Heart right ventricle (tissue), 16 donors: ENCODE data around the gene NACC2. TPM values are rescaled to one million over a fixed set of nuclear protein-coding genes. Genes with fewer than 3 reads are reported as not detected.

Experiments used
- ATAC-seq, 8 donors: fragments of 200-7000 bp; cut with Tn5 transposase; one replicate each; pipeline ENCODE4 v1.9.1; 2020; ENCODE audit warnings: mild to moderate bottlenecking in 8 of 8, moderate library complexity in 8 of 8, moderate number of reproducible peaks in 1 of 8
- DNase-seq, 2 donors: peaks; one replicate each; pipeline ENCODE4 v3.0.0-alpha.2; 2020
- H3K27ac ChIP-seq, 10 donors: fragments of 200-600 bp; sonication (generic) in 2 of 10; one replicate each; pipeline versions ENCODE4 v1.5.0 to v1.8.0; 2020 to 2022; ENCODE audit warnings: mild to moderate bottlenecking in 3 of 10
- H3K27me3 ChIP-seq, 7 donors: fragments of 200-600 bp; one replicate each; pipeline ENCODE4 v1.8.0; 2021 to 2022; ENCODE audit warnings: mild to moderate bottlenecking in 2 of 7
- H3K36me3 ChIP-seq, 9 donors: fragments of 200-600 bp; sonication (generic) in 1 of 9; one replicate each; pipeline versions ENCODE4 v1.5.0 to v1.8.0; 2020 to 2022; ENCODE audit warnings: mild to moderate bottlenecking in 2 of 9
- H3K4me1 ChIP-seq, 9 donors: fragments of 200-600 bp; sonication (generic) in 1 of 9; one replicate each; pipeline versions ENCODE4 v1.5.0 to v1.8.0; 2020 to 2022; ENCODE audit warnings: mild to moderate bottlenecking in 4 of 9
- H3K4me3 ChIP-seq, 10 donors: fragments of 200-600 bp; sonication (generic) in 2 of 10; one replicate each; pipeline versions ENCODE4 v1.5.0 to v1.8.0; 2020 to 2022; ENCODE audit warnings: mild to moderate bottlenecking in 7 of 10, moderate library complexity in 2 of 10
- H3K9me3 ChIP-seq, 11 donors: fragments of 200-600 bp in 10 of 11; sonication (generic) in 2 of 11; one replicate each; pipeline versions ENCODE4 v1.5.0 to v1.8.0; 2013 to 2022; ENCODE audit warnings: mild to moderate bottlenecking in 2 of 11, control low read depth in 1 of 11, moderate library complexity in 1 of 11
- WGBS, 2 donors: extraction: QIAGEN DNeasy Blood & Tissue Kit; methylation state at CpG; one replicate each; pipeline ENCODE4 v1.1.7; 2013; ENCODE audit warnings: inconsistent platforms in 1 of 2; 5-methylcytosine and 5-hydroxymethylcytosine counted together
- intact Hi-C, 10 donors: fragments of 100-400 bp; cut with DNase I; formaldehyde crosslinking; loops; one replicate each; pipeline versions ENCODE4 v1.11.1 to v1.14.2; 2022
- polyA plus RNA-seq, 2 donors: library from polyadenylated mRNA; stranded (reverse); fragments of 200-250 nt; gene quantifications; one replicate each; pipeline ENCODE4 v1.2.3, GENCODE V29; 2013
- total RNA-seq, 10 donors: library from RNA; stranded (reverse); fragmentation: NEBNext Ultra II Directional in 3 of 10; extraction: Animal tissue kit (Norgen Biotek cat#: 25700) in 3 of 10; gene quantifications; one replicate each; pipeline versions ENCODE4 v1.2.1 to v1.2.4, GENCODE V29; 2021 to 2023
- TF ChIP-seq, protein P1 (sequence below), 9 donors: fragments of 200-600 bp; sonication (generic) in 2 of 9; IDR thresholded peaks; one replicate each; pipeline versions ENCODE4 v1.5.0 to v1.8.0; 2021 to 2022; ENCODE audit warnings: antibody characterized with exemption in 9 of 9, mild to moderate bottlenecking in 5 of 9, moderate library complexity in 1 of 9
- donor health status: Arrhythmogenic right ventricular cardiomyopathy.
- donor health status: ischemic (EF 13 %, LVEDD 7.1; RV severe dilation, severe dysfunction).
- donor health status: healthy with polysubstance abuse.
- donor health status: DM: no; HTN: yes; CAD: no.
- donor health status: DM: no; HTN: no; CAD: no.
- donor health status: ischemic (EF 25% LVEDD 6.9; RV normal size, moderate dysfunction).
- donor health status: ischemic (EF 25% LVEDD 5.7; RV mildly dilated, moderate dysfunction).
- donor health status: healthy.
- donor health status: DM: yes; HTN: yes; CAD: no.
- donor health status: Ischemic cardiomyopathy.
- donor health status: ischemic (EF 35%, LVEDD 5.7; RV mildly dilated, moderate dysfunction).
- donor health status: nonischemic (EF 11% LVEDD 7.7; RV severe dilation, severe dysfunction).
- donor health status: DM: yes; HTN: yes; CAD: no.
- donor health status: PGD.
- donor health status: ischemic (EF 29% LVEDD 5.4; RV normal size, mild dysfunction).
- donor health status: nonischemic (EF 23%, LVEDD 6.1; RV moderate dilation, normal function).

The NACC2 gene
- total and polyA plus RNA-seq, 12 donors, result 15.6 to 55.1 (median 39.7) TPM

DNA sequence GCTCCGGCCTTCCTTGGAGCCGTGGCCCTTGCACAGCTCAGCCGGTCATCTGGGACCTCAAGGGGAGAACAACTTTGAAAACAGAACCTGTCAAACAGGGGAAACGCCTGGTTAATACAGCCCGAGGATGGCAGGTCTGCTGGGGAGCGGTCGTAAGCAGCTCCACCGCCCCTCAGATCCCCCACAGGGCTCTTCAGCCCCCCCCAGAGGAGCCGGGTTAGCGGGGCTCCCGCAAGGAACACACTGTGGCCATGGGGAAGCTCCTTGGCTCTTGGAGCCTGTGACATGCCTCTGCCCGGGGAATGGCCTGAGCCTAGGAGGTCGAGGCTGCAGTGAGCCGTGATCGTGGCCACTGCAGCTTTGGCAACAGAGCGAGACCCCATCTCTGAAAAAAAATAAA, 16.8 kb upstream of the NACC2 start:
- TF ChIP-seq, protein P1, sequence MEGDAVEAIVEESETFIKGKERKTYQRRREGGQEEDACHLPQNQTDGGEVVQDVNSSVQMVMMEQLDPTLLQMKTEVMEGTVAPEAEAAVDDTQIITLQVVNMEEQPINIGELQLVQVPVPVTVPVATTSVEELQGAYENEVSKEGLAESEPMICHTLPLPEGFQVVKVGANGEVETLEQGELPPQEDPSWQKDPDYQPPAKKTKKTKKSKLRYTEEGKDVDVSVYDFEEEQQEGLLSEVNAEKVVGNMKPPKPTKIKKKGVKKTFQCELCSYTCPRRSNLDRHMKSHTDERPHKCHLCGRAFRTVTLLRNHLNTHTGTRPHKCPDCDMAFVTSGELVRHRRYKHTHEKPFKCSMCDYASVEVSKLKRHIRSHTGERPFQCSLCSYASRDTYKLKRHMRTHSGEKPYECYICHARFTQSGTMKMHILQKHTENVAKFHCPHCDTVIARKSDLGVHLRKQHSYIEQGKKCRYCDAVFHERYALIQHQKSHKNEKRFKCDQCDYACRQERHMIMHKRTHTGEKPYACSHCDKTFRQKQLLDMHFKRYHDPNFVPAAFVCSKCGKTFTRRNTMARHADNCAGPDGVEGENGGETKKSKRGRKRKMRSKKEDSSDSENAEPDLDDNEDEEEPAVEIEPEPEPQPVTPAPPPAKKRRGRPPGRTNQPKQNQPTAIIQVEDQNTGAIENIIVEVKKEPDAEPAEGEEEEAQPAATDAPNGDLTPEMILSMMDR (IDR thresholded peaks at IDR 0.05), result no peak
- no peak overlapping the region for H3K4me3 ChIP-seq
- intact Hi-C loops, result no loop called here
- ATAC-seq (no peak), DNase-seq (no peak)
- peaks cover 0 to 33% (median 9%) of the 10 kb centered on the region in 9 donors for H3K36me3 ChIP-seq
- 77% methylated on average over 16 of the region's 16 CpGs for WGBS, 2 donors
- H3K4me1 ChIP-seq, result peaks cover 11 to 53% (median 38%) of the 10 kb centered on the region in 9 donors
- H3K27ac ChIP-seq, result peak overlapping the region in 1 of 10 donors; percentile 36
- no peaks in the 10 kb centered on the region for H3K9me3 ChIP-seq
- H3K27me3 ChIP-seq, result peaks cover 0 to 5% (median 0%) of the 10 kb centered on the region in 7 donors

DNA sequence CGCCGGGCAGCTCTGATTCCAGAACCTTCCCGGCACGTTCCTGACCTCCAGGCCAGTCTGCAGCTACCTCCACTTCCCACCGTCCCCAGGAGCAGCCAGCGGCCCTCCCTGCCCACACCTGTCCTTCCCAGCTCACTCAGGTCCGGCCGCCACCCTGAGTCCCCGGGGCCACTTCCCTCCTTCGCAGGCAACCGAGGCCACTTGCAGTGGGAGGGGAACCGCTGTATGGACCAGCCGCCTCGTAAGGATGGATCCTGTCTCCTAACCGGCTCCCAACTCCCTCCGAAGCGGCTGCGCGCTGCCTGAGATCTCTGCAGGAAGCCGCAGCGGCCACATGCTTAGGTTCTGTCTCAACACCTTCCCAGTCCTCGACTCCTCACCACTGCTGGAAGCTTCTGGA, 16.1 kb upstream of the NACC2 start:
- H3K4me1 ChIP-seq, result peaks cover 15 to 59% (median 45%) of the 10 kb centered on the region in 9 donors
- intact Hi-C loops, result no loop called here
- ATAC-seq (no peak), DNase-seq (no peak)
- peaks cover 0 to 26% (median 5%) of the 10 kb centered on the region in 9 donors for H3K36me3 ChIP-seq
- H3K27me3 ChIP-seq, result peaks cover 0 to 5% (median 0%) of the 10 kb centered on the region in 7 donors
- TF ChIP-seq, protein P1 (IDR thresholded peaks at IDR 0.05), result no peak
- H3K4me3 ChIP-seq, result no peak overlapping the region
- H3K27ac ChIP-seq, result peak overlapping the region in 1 of 10 donors; percentile 33
- H3K9me3 ChIP-seq, result no peaks in the 10 kb centered on the region
- WGBS, 2 donors, result 84 to 90% methylated on average over 22 of the region's 22 CpGs

DNA sequence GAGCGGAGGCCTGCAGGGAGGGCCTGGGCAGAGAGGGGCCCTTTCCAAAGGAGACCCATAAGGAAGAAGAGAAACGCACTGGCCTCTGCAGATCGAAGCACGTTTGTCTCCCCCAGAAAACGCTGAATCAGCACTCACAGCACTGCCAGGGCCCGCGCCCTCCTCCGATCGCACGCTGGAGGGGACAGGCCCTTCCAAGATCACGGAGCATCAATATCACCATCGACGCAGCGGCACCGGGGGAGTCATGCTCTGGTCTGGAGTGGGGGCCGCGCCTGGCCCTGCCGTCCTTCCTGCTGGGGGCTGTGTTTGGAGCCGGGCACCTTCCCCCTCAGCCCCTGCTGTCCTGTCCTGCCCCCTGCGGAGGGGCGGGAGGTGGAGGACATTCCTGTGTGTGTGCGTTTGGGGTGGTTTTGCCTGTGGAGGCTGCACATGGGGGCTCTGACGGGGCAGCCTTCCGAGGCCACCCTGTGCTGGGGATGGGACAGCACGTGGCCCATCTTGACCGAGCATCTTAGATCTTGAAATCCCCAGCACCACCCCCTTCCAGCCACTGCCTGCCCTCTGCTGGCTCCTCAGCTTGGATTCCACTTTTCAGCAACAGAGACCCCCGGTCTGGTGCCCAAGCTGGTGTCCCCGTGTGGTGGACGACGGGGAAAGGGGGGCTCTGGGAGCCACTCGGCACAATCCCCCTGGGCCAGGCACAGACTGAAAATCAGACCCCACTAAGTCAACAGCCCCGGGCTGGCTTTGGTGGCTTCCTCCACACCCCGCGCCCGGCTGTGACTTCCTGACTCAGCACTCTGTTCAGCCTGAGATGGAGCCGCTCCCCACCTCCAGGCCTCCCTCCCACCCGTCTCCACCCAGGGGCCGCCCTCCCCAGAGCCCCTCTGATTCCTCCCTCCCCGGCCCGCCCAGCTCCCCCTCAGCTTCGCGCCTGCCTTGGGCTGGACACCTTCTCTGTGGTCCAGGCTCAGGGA, 15.3 kb upstream of the NACC2 start:
- H3K9me3 ChIP-seq, result no peaks in the 10 kb centered on the region
- WGBS, 2 donors, result 24 to 29% methylated on average over 42 of the region's 42 CpGs
- DNase-seq, result peak in 1 of 2 donors; percentile 44
- TF ChIP-seq, protein P1 (IDR thresholded peaks at IDR 0.05), result peak in 5 of 9 donors; percentile 21 to 37 (median 27)
- H3K4me3 ChIP-seq, result peak overlapping the region in 9 of 10 donors; percentile 18 to 51 (median 44)
- peaks cover 0 to 18% (median 0%) of the 10 kb centered on the region in 9 donors for H3K36me3 ChIP-seq
- intact Hi-C loops, result no loop called here
- peaks cover 24 to 67% (median 53%) of the 10 kb centered on the region in 9 donors for H3K4me1 ChIP-seq
- ATAC-seq, result peak in 4 of 8 donors; percentile 3 to 5 (median 4)
- peak overlapping the region in 9 of 10 donors; percentile 17 to 91 (median 79) for H3K27ac ChIP-seq
- peaks cover 0 to 5% (median 0%) of the 10 kb centered on the region in 7 donors for H3K27me3 ChIP-seq

DNA sequence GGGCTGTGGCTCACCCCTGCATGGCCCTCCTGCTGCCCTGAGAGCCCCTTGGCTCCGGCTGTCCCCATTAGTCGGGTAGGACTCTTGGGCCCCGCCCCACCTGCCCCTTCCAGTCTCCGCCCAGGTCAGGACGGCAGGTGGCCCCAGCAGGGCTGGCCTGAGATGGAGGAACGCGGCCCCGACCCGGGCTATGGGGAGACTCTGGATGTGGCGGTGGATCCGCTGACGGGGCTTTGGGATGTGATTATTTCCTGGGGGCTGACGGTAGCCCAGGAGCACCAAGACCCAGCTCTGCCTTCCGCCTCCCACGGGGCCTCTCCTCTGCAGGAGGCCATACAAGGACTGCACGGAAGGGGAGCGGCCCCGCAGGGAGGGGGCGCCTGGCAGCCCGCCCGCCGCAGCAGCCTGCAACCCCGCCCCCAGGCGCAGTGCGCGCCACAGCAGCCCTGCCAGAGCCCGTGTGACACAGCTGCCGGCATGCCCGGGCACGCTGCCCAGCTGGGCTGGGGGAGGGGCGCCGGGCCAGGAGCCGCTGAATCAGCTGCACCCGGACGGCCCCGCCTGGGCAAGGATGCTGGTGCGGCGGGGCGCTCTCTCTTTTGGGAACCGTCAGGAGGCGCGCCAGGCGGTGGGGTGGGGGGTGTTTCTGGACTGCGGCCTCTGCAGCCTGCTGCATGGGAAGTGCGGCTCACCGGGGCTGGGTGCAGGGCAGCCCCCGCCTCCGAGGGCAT, 14.4 kb upstream of the NACC2 start:
- H3K36me3 ChIP-seq, result peaks cover 0 to 9% (median 0%) of the 10 kb centered on the region in 9 donors
- peak; percentile 88 to 94 (median 91) for ATAC-seq
- WGBS, 2 donors, result 0 to 2% methylated on average over 48 of the region's 48 CpGs

More for the DNA sequence above, 14.4 kb upstream of the NACC2 start:
- Histone ChIP-seq H3K27me3 (peaks cover 0 to 5% (median 0%) of the 10 kb centered on the region in 7 donors), H3K9me3 (no peaks in the 10 kb centered on the region), H3K4me1 (peaks cover 32 to 76% (median 61%) of the 10 kb centered on the region in 9 donors), H3K4me3 (peak overlapping the region in 9 of 10 donors; percentile 18 to 51 (median 44)), H3K27ac (peak overlapping the region; percentile 37 to 91 (median 80))
- TF ChIP-seq, protein P1 (IDR thresholded peaks at IDR 0.05), result peak in 5 of 9 donors; percentile 4 to 39 (median 15)
- DNase-seq, result peak; percentile 92 to 94
- intact Hi-C loops, result no loop called here
